ENCODE measurements around the gene TOX3. TPM values are rescaled to one million over a fixed set of nuclear protein-coding genes. Genes with fewer than 3 reads are reported as not detected.

TOX3 gene
- total and polyA plus RNA-seq, 7 donors, result 0.03 to 0.10 TPM; not detected in 5

GRCh38 chr16:52529226-52529625 lies 17.7 kb downstream of the TOX3 start:
- DNase-seq, result no peak
- ATAC-seq, result no peak
- intact Hi-C loops (cut with DNase I), result no loop called here
- Histone ChIP-seq H3K4me1 (no peaks in the 10 kb centered on the region), H3K9me3 (no peaks in the 10 kb centered on the region), H3K4me3 (no peak overlapping the region), H3K36me3 (ENCODE audit: insufficient read depth in 1 of 2, low read depth in 1 of 2) (no peaks in the 10 kb centered on the region), H3K27ac (no peak overlapping the region), H3K27me3 (ENCODE audit: insufficient read depth in 3 of 3, low read length in 2 of 3) (peaks cover 0 to 3% (median 0%) of the 10 kb centered on the region in 3 donors)
- no peak for TF ChIP-seq CTCF (IDR thresholded peaks at IDR 0.05)
- 77 to 85% (median 83%) methylated on average over 1 of the region's 1 CpG for WGBS, 3 donors

- no peak for TF ChIP-seq CTCF (IDR thresholded peaks at IDR 0.05)
- Histone ChIP-seq H3K4me3 (no peak overlapping the region), H3K27me3 (ENCODE audit: insufficient read depth in 3 of 3, low read length in 2 of 3) (peaks cover 0 to 3% (median 0%) of the 10 kb centered on the region in 3 donors), H3K27ac (no peak overlapping the region), H3K36me3 (ENCODE audit: insufficient read depth in 1 of 2, low read depth in 1 of 2) (no peaks in the 10 kb centered on the region), H3K9me3 (no peaks in the 10 kb centered on the region), H3K4me1 (no peaks in the 10 kb centered on the region)
- no peak for ATAC-seq
- no peak for DNase-seq
- 55 to 84% (median 59%) methylated on average over 5 of the region's 5 CpGs for WGBS, 3 donors
- intact Hi-C loops (cut with DNase I), result no loop called here
Measured at GRCh38 chr16:52528393-52529065, 18.4 kb downstream of the TOX3 start.

- H3K36me3 ChIP-seq (ENCODE audit: insufficient read depth in 1 of 2, low read depth in 1 of 2), result no peaks in the 10 kb centered on the region
- no peaks in the 10 kb centered on the region for H3K4me1 ChIP-seq
- WGBS, 3 donors, result 91 to 95% (median 95%) methylated on average over 3 of the region's 3 CpGs
- no peaks in the 10 kb centered on the region for H3K9me3 ChIP-seq
- DNase-seq (no peak), ATAC-seq (no peak)
- no peak overlapping the region for H3K27ac ChIP-seq
- H3K27me3 ChIP-seq (ENCODE audit: insufficient read depth in 3 of 3, low read length in 2 of 3), result peaks cover 0 to 3% (median 0%) of the 10 kb centered on the region in 3 donors
- intact Hi-C loops (cut with DNase I), result no loop called here
- H3K4me3 ChIP-seq, result no peak overlapping the region
- no peak for TF ChIP-seq CTCF (IDR thresholded peaks at IDR 0.05)
Measured at GRCh38 chr16:52526830-52527229, 20.1 kb downstream of the TOX3 start.

- no peak for DNase-seq
- H3K4me3 ChIP-seq, result no peak overlapping the region
- H3K36me3 ChIP-seq (ENCODE audit: insufficient read depth in 1 of 2, low read depth in 1 of 2), result no peaks in the 10 kb centered on the region
- no peak overlapping the region for H3K27ac ChIP-seq
- intact Hi-C loops (cut with DNase I), result no loop called here
- 59 to 63% (median 61%) methylated on average over 8 of the region's 8 CpGs for WGBS, 3 donors
- H3K27me3 ChIP-seq (ENCODE audit: insufficient read depth in 3 of 3, low read length in 2 of 3), result peaks cover 0 to 3% (median 0%) of the 10 kb centered on the region in 3 donors
- H3K4me1 ChIP-seq, result no peaks in the 10 kb centered on the region
- H3K9me3 ChIP-seq, result no peaks in the 10 kb centered on the region
- TF ChIP-seq CTCF (IDR thresholded peaks at IDR 0.05), result no peak
- ATAC-seq, result no peak
Measured at GRCh38 chr16:52526116-52526828, 20.7 kb downstream of the TOX3 start.

Measured in psoas muscle (tissue), 8 donors.